KMS-11 (cell line): ENCODE data around the gene LRRC75A.
A peak's percentile ranks its signal among the peaks of the same experiment; 100 is the strongest.
"Not testable (repeated sequence)": the region's sequence is repeated elsewhere in the genome, so short reads cannot be mapped to it uniquely, and the experiment has no call there.

Source experiments
- H2AFZ ChIP-seq: fragments of 200-600 bp; sonication (generic); 2 replicates; pipeline ENCODE4 v1.6.1; 2016; ENCODE audit warnings: antibody characterized with exemption, mixed run types, low read depth
- H3K27ac ChIP-seq: fragments of 200-600 bp; sonication (generic); 2 replicates; pipeline ENCODE4 v1.6.1; 2016; ENCODE audit warnings: mild to moderate bottlenecking, mixed run types
- H3K27me3 ChIP-seq: fragments of 200-600 bp; sonication (generic); 2 replicates; pipeline ENCODE4 v1.6.1; 2017; ENCODE audit warnings: mild to moderate bottlenecking, low read depth, mixed run types, moderate library complexity; ENCODE audit not compliant: insufficient read depth
- H3K36me3 ChIP-seq: fragments of 200-600 bp; sonication (generic); 2 replicates; pipeline ENCODE4 v1.6.1; 2017; ENCODE audit warnings: mild to moderate bottlenecking, mixed run types; ENCODE audit not compliant: insufficient read depth
- H3K4me1 ChIP-seq: fragments of 200-600 bp; sonication (generic); 2 replicates; pipeline ENCODE4 v1.6.1; 2016; ENCODE audit warnings: mild to moderate bottlenecking, low read depth, mixed run types; ENCODE audit not compliant: poor library complexity, severe bottlenecking
- H3K4me2 ChIP-seq: fragments of 200-600 bp; sonication (generic); 2 replicates; pipeline ENCODE4 v1.7.0; 2016; ENCODE audit warnings: mild to moderate bottlenecking, mixed run types
- H3K4me3 ChIP-seq: fragments of 200-600 bp; sonication (generic); IDR thresholded peaks from 2 replicates; pipeline ENCODE4 v1.6.1; 2017; ENCODE audit warnings: low read depth, low read length, mixed read lengths; ENCODE audit not compliant: insufficient read depth
- H3K79me2 ChIP-seq: fragments of 200-600 bp; sonication (generic); 2 replicates; pipeline ENCODE4 v1.6.1; 2016; ENCODE audit warnings: low read depth, mixed run types; ENCODE audit not compliant: insufficient read depth
- H3K9ac ChIP-seq: fragments of 200-600 bp; sonication (generic); 2 replicates; pipeline ENCODE4 v1.6.1; 2016; ENCODE audit warnings: mild to moderate bottlenecking, mixed run types
- H4K20me1 ChIP-seq: fragments of 200-600 bp; sonication (generic); 2 replicates; pipeline ENCODE4 v1.6.1; 2016; ENCODE audit warnings: mild to moderate bottlenecking, mixed run types; ENCODE audit not compliant: insufficient read depth
- TF ChIP-seq, protein P1 (sequence below): fragments of 200-600 bp; sonication (generic); conservative IDR thresholded peaks from 2 replicates; pipeline ENCODE4 v1.6.1; 2017; ENCODE audit warnings: low read depth, mild to moderate bottlenecking, antibody characterized with exemption, low read length, moderate library complexity, mixed read lengths

LRRC75A gene

DNA sequence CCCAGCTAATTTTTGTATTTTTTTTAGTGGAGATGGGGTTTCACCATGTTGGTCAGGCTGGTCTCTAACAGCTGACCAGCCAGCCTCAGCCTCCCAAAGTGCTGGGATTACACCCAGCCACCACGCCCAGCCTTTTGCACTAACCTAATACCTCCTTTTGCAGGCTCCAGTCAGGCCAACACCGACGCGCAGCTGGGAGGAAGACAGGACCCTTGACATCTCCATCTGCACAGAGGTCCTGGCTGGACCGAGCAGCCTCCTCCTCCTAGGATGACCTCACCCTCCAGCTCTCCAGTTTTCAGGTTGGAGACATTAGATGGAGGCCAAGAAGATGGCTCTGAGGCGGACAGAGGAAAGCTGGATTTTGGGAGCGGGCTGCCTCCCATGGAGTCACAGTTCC is 74.6 kb downstream of the LRRC75A start:
- Histone ChIP-seq H3K4me3 (no peak overlapping the region), H3K4me2 (no peak overlapping the region), H3K9ac (no peak overlapping the region), H2AFZ (no peak overlapping the region), H4K20me1 (no peaks in the 10 kb centered on the region), H3K79me2 (no peaks in the 10 kb centered on the region), H3K4me1 (no peaks in the 10 kb centered on the region), H3K36me3 (no peaks in the 10 kb centered on the region), H3K27ac (no peak overlapping the region), H3K27me3 (no peaks in the 10 kb centered on the region)
- TF ChIP-seq, protein P1, sequence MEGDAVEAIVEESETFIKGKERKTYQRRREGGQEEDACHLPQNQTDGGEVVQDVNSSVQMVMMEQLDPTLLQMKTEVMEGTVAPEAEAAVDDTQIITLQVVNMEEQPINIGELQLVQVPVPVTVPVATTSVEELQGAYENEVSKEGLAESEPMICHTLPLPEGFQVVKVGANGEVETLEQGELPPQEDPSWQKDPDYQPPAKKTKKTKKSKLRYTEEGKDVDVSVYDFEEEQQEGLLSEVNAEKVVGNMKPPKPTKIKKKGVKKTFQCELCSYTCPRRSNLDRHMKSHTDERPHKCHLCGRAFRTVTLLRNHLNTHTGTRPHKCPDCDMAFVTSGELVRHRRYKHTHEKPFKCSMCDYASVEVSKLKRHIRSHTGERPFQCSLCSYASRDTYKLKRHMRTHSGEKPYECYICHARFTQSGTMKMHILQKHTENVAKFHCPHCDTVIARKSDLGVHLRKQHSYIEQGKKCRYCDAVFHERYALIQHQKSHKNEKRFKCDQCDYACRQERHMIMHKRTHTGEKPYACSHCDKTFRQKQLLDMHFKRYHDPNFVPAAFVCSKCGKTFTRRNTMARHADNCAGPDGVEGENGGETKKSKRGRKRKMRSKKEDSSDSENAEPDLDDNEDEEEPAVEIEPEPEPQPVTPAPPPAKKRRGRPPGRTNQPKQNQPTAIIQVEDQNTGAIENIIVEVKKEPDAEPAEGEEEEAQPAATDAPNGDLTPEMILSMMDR = no peak

- Histone ChIP-seq H3K9ac (peak within 1 kb of the TSS; percentile 64), H3K4me1 (no peaks in the 10 kb centered on the region), H3K4me3 (no peak within 1 kb of the TSS), H3K79me2 (no peaks in the 10 kb centered on the region), H2AFZ (peak within 1 kb of the TSS; percentile 30; the same call in 1 of the 2 replicates), H3K27ac (peak within 1 kb of the TSS; percentile 74), H3K27me3 (no peaks in the 10 kb centered on the region), H4K20me1 (no peaks in the 10 kb centered on the region), H3K4me2 (peak within 1 kb of the TSS; percentile 21), H3K36me3 (no peaks in the 10 kb centered on the region)
- TF ChIP-seq, protein P1 = peak; percentile 36
Measured at GRCh38 chr17:16415031-16415924, 76.7 kb downstream of the LRRC75A start, which contains the start of gene TRPV2. TRPV2 (plus strand) TSS chr17:16415571; CDS start chr17:16417669, 2,098 bp downstream.

DNA sequence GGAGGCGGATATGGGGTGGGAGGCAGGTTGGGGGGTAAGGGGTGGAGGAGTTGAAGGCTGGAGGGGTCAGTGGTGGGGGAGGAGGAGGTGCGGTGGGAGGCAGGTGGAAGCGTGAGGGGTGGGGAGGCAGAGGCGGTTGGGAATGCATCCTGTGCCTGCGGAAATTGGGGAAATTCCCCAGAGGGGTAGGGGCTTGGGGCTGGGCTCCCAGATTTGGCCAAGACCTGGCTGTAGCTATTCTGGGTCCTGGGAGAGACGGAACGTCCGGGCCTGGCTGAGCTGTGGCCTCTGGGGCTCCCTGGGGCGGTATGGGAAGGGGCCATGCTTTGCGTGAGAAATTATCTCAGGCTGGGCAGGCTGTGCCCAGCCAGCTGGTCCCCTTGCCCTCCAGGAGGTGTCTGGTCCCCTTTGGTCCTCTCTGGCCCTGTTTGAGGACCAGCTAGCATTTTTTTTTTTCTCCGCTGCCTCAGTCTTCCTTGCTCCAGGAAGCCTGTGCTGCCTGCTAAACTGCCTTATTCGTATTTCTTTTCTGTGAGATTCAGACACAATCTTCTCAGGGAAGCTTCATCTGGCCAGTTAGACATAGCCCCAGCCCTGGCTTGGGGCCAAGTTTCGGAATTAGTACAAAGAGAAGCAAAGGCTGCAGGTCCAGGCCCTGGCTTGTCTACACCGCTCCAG is 83.9 kb downstream of the LRRC75A start:
- TF ChIP-seq, protein P1 = no peak
- peaks cover 16% of the 10 kb centered on the region for H3K4me1 ChIP-seq
- no peaks in the 10 kb centered on the region for H4K20me1 ChIP-seq
- peak overlapping the region; percentile 16; the same call in 1 of the 2 replicates for H3K9ac ChIP-seq
- peak overlapping the region; percentile 71 for H3K4me2 ChIP-seq
- H3K27me3 ChIP-seq = no peaks in the 10 kb centered on the region
- H3K79me2 ChIP-seq = no peaks in the 10 kb centered on the region
- peak overlapping the region; percentile 76 for H3K27ac ChIP-seq
- H2AFZ ChIP-seq = peak overlapping the region; percentile 13; the same call in 1 of the 2 replicates
- no peaks in the 10 kb centered on the region for H3K36me3 ChIP-seq
- H3K4me3 ChIP-seq = no peak overlapping the region

DNA sequence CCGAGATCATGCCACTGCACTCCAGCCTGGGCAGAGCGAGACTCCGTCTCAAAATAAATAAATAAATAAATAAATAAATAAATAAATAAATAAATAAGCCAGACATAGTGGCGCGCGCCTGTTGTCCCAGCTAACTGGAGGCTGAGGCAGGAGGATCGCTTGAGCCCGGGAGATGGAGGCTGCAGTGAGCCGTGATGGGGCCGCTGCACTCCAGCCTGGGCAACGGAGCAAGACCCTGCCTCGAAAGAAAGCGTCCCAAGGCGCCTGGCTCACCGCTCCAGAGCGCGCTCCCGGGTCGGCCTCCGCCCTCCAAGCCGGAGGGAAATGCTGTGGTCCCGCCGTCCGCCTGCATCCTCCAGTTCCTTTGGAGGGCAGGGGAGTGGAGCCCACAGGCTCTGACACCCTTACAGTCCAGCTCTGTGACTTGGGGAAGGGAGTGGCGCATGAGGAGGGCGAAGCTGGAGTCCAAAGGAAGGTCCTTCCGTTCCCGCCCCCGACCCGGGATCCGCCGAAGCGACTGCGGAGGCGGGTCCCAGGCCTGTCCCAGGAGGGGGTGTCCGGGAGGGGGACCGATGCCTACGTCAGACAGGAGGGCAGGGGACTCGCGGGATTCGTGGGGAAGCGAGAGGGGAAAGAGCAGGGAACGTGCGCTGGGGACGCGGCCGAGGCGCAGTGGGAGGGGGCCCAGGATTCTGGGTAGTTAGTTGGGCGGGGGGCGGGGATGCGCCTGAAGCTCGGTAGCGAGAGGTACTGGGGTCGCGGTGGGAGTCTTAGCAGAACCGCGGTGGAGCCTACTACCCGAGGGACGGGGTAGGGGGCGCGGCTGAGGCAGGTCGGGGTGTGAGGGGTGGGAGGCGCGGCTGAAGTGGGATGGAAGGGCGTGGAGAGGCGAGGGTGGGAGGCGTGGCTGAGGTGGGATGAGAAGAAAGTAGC is 85.0 kb downstream of the LRRC75A start:
- Histone ChIP-seq H3K4me3 (no peak overlapping the region), H2AFZ (peak overlapping the region; percentile 82), H4K20me1 (no peaks in the 10 kb centered on the region)

DNA sequence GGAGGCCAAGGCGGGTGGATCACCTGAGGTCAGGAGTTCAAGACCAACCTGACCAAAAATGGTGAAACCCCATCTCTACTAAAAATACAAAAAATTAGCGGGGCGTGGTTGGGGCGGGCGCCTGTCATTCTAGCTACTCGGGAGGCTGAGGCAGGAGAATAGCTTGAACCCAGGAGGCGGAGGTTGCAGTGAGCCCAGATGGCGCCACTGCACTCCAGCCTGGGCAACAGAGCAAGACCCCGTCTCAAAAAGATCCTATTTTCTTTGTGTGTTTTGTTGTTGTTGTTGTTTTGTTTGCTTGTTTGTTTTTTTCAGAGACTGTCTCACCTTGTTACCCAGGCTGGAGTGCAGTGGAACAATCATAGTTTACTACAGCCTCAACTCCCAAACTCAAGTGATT is 88.1 kb downstream of the LRRC75A start:
- not testable (repeated sequence) for H3K4me2 ChIP-seq, H4K20me1 ChIP-seq, H3K27ac ChIP-seq, H3K4me1 ChIP-seq, H3K36me3 ChIP-seq, H2AFZ ChIP-seq, H3K79me2 ChIP-seq, H3K27me3 ChIP-seq, H3K9ac ChIP-seq, H3K4me3 ChIP-seq

More for the DNA sequence above, 85.0 kb downstream of the LRRC75A start:
- Histone ChIP-seq H3K4me1 (peaks cover 16% of the 10 kb centered on the region), H3K27ac (peak overlapping the region; percentile 63), H3K9ac (peak overlapping the region; percentile 41; the same call in 1 of the 2 replicates), H3K79me2 (no peaks in the 10 kb centered on the region), H3K27me3 (no peaks in the 10 kb centered on the region), H3K4me2 (peak overlapping the region; percentile 57), H3K36me3 (no peaks in the 10 kb centered on the region)
- TF ChIP-seq, protein P1 = no peak
